Myometrial cell (primary cell): Measurements from ENCODE around the gene ADAMTS17. TPM values are rescaled to one million over a fixed set of nuclear protein-coding genes. Genes with fewer than 3 reads are reported as not detected.

ENCODE experiments used
- total RNA-seq: library from RNA; depleted of rRNA; stranded (reverse); fragments of >200 nt; gene quantifications from 2 replicates; pipeline ENCODE4 v1.2.3, GENCODE V29; 2015

The ADAMTS17 gene
- total RNA-seq = 1.1 TPM in 1 of 2 replicates, not detected in the other

DNA sequence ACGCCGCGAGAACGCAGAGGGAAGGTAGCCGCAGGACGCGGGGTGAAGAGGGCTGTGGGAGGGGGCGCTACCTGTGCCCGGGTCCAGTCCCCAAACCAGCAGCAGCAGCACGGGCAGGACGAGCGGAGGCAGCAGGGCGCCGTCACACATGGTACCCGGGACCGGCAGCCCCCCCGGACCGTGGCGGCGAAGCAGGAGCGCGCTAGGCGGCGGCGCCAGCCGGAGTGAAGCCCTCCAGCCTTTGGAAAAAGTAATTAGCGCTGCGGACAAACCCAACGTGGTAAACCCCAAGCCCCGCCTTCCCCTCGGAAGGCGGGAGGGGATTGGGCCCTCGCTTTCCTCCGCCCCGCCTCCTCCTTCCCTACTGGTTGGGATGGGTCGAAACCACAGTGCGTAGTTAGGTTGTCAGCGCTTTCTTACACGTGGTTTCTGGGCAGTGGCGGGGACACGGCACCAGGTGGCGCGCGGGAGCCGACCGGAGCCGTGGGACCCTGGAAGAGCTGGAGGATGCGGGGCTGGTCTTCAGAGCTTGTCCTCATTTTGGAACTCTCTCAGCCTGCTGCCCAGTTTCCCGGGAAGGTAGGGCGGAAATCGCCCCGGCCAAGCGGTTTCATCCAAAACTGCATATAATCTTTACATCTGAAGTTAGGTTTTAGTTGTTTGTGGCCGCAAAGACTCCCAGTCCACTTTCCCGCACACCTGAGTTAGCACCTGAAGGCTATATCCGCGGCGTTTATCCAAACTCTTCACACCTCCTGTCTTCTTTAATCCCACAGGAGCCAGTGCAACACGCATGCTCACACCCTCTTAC is at the start of gene ADAMTS17:
Gene ADAMTS17, minus strand, starts transcription at position 226 of the 811 bp plus-strand sequence. Its CDS starts 76 bp downstream, at position 150.

Other genes starting within 250 kb of the ADAMTS17 start
- gene CERS3, start 187.0 kb upstream of the ADAMTS17 start, total RNA-seq = not detected in 2 replicates